Spleen (tissue), 7 donors: ENCODE results near the gene OPRL1.

ENCODE experiments used
- CTCF ChIP-seq, 11 experiments: fragments of 200-600 bp in 7 of 11; fragments of 450-650 bp in 4 of 11; sonication (generic) in 4 of 11; IDR thresholded peaks in 8 of 11; conservative IDR thresholded peaks in 3 of 11; 1 replicate in 7 of 11; 2 replicates in 4 of 11; pipeline versions ENCODE4 v1.4.0 to v1.8.0; 2016 to 2021; ENCODE audit warnings: antibody characterized with exemption in 11 of 11, inconsistent platforms in 4 of 11, mild to moderate bottlenecking in 1 of 11
- POLR2A ChIP-seq, 3 donors: fragments of 450-650 bp; IDR thresholded peaks; one replicate each; pipeline ENCODE4 v1.5.1; 2017; ENCODE audit warnings: antibody characterized with exemption in 3 of 3, mild to moderate bottlenecking in 1 of 3
- POLR2AphosphoS5 ChIP-seq, 3 donors: sonication (generic); formaldehyde crosslinking; IDR thresholded peaks; one replicate each; pipeline ENCODE4 v1.5.1; 2017; ENCODE audit warnings: antibody characterized with exemption in 3 of 3
- donor health status: DM: no; HTN: no; CAD: no; lungs with moderate emphysema.
- donor health status: DM: no; HTN: no; CAD: no.
- donor health status: DM: no; HTN: no; CAD: no.

- TF ChIP-seq POLR2A (IDR thresholded peaks at IDR 0.05) (no peak), CTCF (IDR thresholded peaks at IDR 0.05 in 8 of 11, conservative IDR thresholded peaks at IDR 0.05 in 3 of 11) (no peak), POLR2AphosphoS5 (IDR thresholded peaks at IDR 0.05) (no peak)
Measured at GRCh38 chr20:64149809-64150560, 70.1 kb downstream of the OPRL1 start.
